Progenitor cell of endocrine pancreas (in vitro differentiated cells): ENCODE measurements around the gene MYLK. TPM values are rescaled to one million over a fixed set of nuclear protein-coding genes. Genes with fewer than 3 reads are reported as not detected.

Experiments
- DNase-seq: peaks from one replicate; pipeline ENCODE4 v3.0.0; 2021; ENCODE audit warnings: low spot score; ENCODE audit not compliant: unreplicated experiment
- H3K27ac Mint-ChIP-seq: 2 replicates; pipeline ENCODE4 v1.8.0; 2021; ENCODE audit warnings: mild to moderate bottlenecking, moderate library complexity, mixed read lengths
- H3K27me3 Mint-ChIP-seq: 2 replicates; pipeline ENCODE4 v1.8.0; 2021; ENCODE audit warnings: mixed read lengths
- H3K36me3 Mint-ChIP-seq: 2 replicates; pipeline ENCODE4 v1.8.0; 2022; ENCODE audit warnings: mixed read lengths; ENCODE audit not compliant: insufficient read depth
- H3K4me1 Mint-ChIP-seq: 2 replicates; pipeline ENCODE4 v1.8.0; 2021; ENCODE audit warnings: low read depth, mixed read lengths
- H3K4me3 Mint-ChIP-seq: 2 replicates; pipeline ENCODE4 v1.8.0; 2021; ENCODE audit warnings: low read depth, mild to moderate bottlenecking, moderate library complexity, mixed read lengths
- H3K9me3 Mint-ChIP-seq: 2 replicates; pipeline ENCODE4 v1.8.0; 2021; ENCODE audit warnings: low read depth, mixed read lengths
- total RNA-seq: library from RNA; stranded (reverse); gene quantifications from 2 replicates; pipeline ENCODE4 v1.2.1, GENCODE V29; 2021
- TF ChIP-seq, protein P1 (sequence below): fragments of 200-600 bp; sonication (generic); IDR thresholded peaks from one replicate; pipeline ENCODE4 v1.5.0; 2021; ENCODE audit warnings: antibody characterized with exemption, mild to moderate bottlenecking; ENCODE audit not compliant: unreplicated experiment

The MYLK gene
- total RNA-seq, 1 donor from 2014 or later = 1.1 TPM

GRCh38 chr3:123781138-123781537, 103.0 kb downstream of the MYLK start:
- Mint-ChIP-seq H3K9me3 (no peaks in the 10 kb centered on the region), H3K27me3 (peaks cover 4% of the 10 kb centered on the region), H3K36me3 (no peaks in the 10 kb centered on the region), H3K4me1 (no peaks in the 10 kb centered on the region), H3K4me3 (no peak overlapping the region), H3K27ac (no peak overlapping the region)
- DNase-seq = no peak
- TF ChIP-seq, protein P1, sequence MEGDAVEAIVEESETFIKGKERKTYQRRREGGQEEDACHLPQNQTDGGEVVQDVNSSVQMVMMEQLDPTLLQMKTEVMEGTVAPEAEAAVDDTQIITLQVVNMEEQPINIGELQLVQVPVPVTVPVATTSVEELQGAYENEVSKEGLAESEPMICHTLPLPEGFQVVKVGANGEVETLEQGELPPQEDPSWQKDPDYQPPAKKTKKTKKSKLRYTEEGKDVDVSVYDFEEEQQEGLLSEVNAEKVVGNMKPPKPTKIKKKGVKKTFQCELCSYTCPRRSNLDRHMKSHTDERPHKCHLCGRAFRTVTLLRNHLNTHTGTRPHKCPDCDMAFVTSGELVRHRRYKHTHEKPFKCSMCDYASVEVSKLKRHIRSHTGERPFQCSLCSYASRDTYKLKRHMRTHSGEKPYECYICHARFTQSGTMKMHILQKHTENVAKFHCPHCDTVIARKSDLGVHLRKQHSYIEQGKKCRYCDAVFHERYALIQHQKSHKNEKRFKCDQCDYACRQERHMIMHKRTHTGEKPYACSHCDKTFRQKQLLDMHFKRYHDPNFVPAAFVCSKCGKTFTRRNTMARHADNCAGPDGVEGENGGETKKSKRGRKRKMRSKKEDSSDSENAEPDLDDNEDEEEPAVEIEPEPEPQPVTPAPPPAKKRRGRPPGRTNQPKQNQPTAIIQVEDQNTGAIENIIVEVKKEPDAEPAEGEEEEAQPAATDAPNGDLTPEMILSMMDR = no peak

GRCh38 chr3:123780656-123781055, 103.5 kb downstream of the MYLK start:
- no peak for DNase-seq
- TF ChIP-seq, protein P1 = no peak
- Mint-ChIP-seq H3K4me3 (no peak overlapping the region), H3K4me1 (no peaks in the 10 kb centered on the region), H3K27ac (no peak overlapping the region), H3K9me3 (no peaks in the 10 kb centered on the region), H3K36me3 (no peaks in the 10 kb centered on the region), H3K27me3 (peaks cover 4% of the 10 kb centered on the region)

DNA sequence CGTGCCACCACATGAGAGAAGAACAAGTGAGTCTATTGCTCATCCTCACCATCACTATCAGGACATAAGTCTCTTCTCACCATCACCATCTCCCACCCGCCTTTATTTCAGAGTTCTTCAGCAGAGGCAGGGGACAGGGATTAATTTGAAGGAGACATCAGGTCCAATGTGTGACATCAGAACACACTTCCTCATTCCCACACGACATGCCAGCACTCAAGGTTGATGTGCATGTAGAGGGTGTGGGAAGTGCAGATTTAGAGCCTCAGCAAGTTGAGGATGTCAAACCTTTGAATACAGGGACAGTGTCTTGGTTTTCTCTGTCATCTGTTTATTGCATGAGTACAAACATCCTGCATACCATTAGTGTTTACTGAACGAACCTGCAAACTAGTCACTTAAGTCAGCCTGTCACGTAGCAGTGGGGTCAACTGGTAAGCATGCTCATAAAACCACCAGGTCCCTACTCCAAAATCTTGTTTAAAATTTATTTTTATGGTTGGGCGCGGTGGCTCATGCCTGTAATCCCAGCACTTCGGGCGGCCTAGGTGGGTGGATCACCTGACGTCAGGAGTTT, 104.4 kb downstream of the MYLK start:
- no peak overlapping the region for H3K27ac Mint-ChIP-seq
- no peaks in the 10 kb centered on the region for H3K36me3 Mint-ChIP-seq
- no peaks in the 10 kb centered on the region for H3K9me3 Mint-ChIP-seq
- TF ChIP-seq, protein P1 = no peak
- H3K27me3 Mint-ChIP-seq = no peaks in the 10 kb centered on the region
- H3K4me3 Mint-ChIP-seq = no peak overlapping the region
- no peaks in the 10 kb centered on the region for H3K4me1 Mint-ChIP-seq
- DNase-seq = no peak

DNA sequence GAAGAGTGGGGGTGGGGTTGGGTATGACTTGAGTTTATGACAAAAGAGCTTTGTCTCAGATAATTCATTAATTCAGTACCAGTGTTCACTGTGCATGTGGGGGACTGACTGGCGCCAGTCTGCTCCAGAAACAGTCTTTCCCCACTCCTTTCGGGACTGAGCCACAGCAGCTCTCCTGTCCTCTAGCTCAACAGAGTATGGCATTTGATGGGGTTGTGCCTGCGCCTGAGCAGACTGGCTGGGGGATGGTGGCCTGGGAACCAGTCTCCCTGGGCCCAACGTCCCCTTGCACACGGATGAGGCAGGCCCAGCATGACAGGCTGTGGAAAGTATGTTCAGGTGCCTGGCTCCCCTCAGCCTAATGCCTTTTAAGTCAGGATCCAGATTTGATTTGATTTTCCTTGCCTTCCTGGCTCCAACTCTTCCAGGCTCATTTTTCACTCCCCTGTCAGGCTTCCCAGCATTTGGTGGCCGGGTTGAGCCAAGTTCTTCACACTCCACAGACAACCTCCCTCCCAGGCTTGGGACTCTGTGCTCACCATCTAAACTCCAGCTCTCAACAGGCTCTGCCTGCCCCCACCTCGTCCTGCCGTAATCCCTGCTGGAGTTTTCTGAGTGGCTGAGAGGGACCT, 105.0 kb downstream of the MYLK start:
- DNase-seq = no peak
- Mint-ChIP-seq H3K36me3 (no peaks in the 10 kb centered on the region), H3K9me3 (no peaks in the 10 kb centered on the region), H3K27ac (no peak overlapping the region), H3K4me1 (no peaks in the 10 kb centered on the region), H3K27me3 (no peaks in the 10 kb centered on the region), H3K4me3 (no peak overlapping the region)
- TF ChIP-seq, protein P1 = no peak

DNA sequence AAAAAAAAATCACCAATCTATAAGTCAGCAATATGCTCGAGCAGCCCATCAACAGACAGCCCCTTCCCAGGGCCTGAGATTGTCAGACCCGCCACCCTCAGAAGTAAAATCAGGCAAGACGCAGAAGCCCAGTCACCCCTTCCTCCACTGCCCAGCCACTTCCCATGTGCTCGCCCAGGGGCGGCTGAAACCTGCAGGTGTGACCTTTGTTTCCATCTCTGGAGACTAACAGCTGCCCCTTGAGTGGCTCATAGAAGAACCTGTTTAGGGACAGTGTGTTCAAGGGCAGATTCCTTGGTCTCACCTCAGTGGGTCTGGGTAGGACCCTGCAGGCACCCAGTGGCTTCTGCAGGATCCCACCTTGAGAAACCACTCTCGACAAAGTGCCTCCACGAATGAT, 105.6 kb downstream of the MYLK start:
- Mint-ChIP-seq H3K27ac (peak overlapping the region; percentile 62), H3K36me3 (no peaks in the 10 kb centered on the region), H3K4me3 (no peak overlapping the region), H3K27me3 (no peaks in the 10 kb centered on the region), H3K4me1 (no peaks in the 10 kb centered on the region), H3K9me3 (no peaks in the 10 kb centered on the region)
- TF ChIP-seq, protein P1 = no peak
- DNase-seq = no peak
